Measurements from ENCODE around the gene SSR4. TPM values are rescaled to one million over a fixed set of nuclear protein-coding genes. Genes with fewer than 3 reads are reported as not detected.

SSR4 gene
- total RNA-seq, 1 experiment from 2014 or later: 203 TPM

GRCh38 chrX:153782871-153783270, 11.6 kb upstream of the SSR4 start:
- Mint-ChIP-seq H3K4me1 (no peaks in the 10 kb centered on the region; the same call in 1 of the 2 replicates), H3K9me3 (no peaks in the 10 kb centered on the region), H3K36me3 (peaks cover 3% of the 10 kb centered on the region), H3K4me3 (no peak overlapping the region), H3K27me3 (ENCODE audit: low read depth) (no peaks in the 10 kb centered on the region), H3K27ac (no peak overlapping the region)
- ChIA-PET POLR2A (no interaction called here), CTCF (interaction anchor here (1.0 to 1.1 kb wide), 2 partner anchors 11 to 23 kb away, joined by 5 to 6 read pairs; partner anchors contain the start of genes IDH3G and SSR4)
- ATAC-seq (no peak), DNase-seq (ENCODE audit: low spot score) (no peak)
- TF ChIP-seq IRF2 (CRISPR knock-in tag; IDR thresholded peaks at IDR 0.05; ENCODE audit: borderline replicate concordance, low read depth): no peak
- TF ChIP-seq FOXP1 (CRISPR knock-in tag; IDR thresholded peaks at IDR 0.05; ENCODE audit: borderline replicate concordance): no peak
- TF ChIP-seq ZNF671 (CRISPR knock-in tag; IDR thresholded peaks at IDR 0.05): no peak
- no peak for TF ChIP-seq SP1 (CRISPR knock-in tag; conservative IDR thresholded peaks at IDR 0.05)
- TF ChIP-seq AFF4 (CRISPR knock-in tag; IDR thresholded peaks at IDR 0.05; ENCODE audit: borderline replicate concordance): no peak
- TF ChIP-seq ZNF416 (CRISPR knock-in tag; IDR thresholded peaks at IDR 0.05): no peak
- TF ChIP-seq, protein P1, sequence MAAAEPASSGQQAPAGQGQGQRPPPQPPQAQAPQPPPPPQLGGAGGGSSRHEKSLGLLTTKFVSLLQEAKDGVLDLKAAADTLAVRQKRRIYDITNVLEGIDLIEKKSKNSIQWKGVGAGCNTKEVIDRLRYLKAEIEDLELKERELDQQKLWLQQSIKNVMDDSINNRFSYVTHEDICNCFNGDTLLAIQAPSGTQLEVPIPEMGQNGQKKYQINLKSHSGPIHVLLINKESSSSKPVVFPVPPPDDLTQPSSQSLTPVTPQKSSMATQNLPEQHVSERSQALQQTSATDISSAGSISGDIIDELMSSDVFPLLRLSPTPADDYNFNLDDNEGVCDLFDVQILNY (CRISPR knock-in tag; IDR thresholded peaks at IDR 0.05): no peak
- no peak for TF ChIP-seq NFE2L1 (CRISPR knock-in tag; IDR thresholded peaks at IDR 0.05)

DNA sequence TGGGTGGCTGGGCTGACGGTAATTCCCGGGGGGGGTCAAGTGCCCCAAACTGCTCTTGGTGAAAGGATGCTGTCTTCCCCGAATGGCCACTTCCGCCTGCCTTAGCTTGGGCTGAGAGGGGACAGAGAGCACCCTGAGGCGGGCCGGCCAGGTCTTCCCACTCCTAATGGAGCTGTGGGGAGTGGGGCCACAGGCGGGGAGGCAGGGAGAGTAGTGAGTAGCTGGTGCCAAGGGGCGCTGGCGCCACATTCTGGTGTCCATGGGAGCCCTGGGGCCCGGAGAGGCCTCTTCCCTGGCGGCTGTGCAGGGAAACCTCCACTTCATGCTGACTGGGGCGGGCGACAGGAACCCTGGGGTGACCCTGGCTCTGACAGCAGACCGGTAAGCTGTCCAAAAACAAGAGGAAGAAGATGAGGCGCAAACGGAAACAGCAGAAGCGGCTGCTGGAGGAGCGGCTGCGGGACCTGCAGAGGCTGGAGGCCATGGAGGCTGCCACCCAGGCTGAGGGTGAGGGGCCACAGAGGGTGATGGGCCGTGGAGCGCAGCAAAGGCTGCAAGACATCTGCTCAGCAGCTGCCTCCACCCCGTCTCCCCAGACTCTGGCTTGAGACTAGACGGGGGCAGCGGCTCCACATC, 11.0 kb upstream of the SSR4 start:
- H3K36me3 Mint-ChIP-seq: peaks cover 3% of the 10 kb centered on the region
- ChIA-PET CTCF (no interaction called here), POLR2A (no interaction called here)
- DNase-seq (ENCODE audit: low spot score) (no peak), ATAC-seq (no peak)
- H3K27ac Mint-ChIP-seq: no peak overlapping the region
- no peaks in the 10 kb centered on the region; the same call in 1 of the 2 replicates for H3K4me1 Mint-ChIP-seq
- no peaks in the 10 kb centered on the region for H3K9me3 Mint-ChIP-seq
- H3K27me3 Mint-ChIP-seq (ENCODE audit: low read depth): no peaks in the 10 kb centered on the region
- no peak overlapping the region for H3K4me3 Mint-ChIP-seq
- no peak for TF ChIP-seq AFF4 (CRISPR knock-in tag; IDR thresholded peaks at IDR 0.05; ENCODE audit: borderline replicate concordance)
- no peak for TF ChIP-seq GABPB1 (CRISPR knock-in tag; IDR thresholded peaks at IDR 0.05)
- TF ChIP-seq PRRX2 (CRISPR knock-in tag; IDR thresholded peaks at IDR 0.05): no peak
- no peak for TF ChIP-seq TCF7 (CRISPR knock-in tag; IDR thresholded peaks at IDR 0.05; ENCODE audit: low read depth)
- TF ChIP-seq CREM (CRISPR knock-in tag; IDR thresholded peaks at IDR 0.05): no peak
- no peak for TF ChIP-seq ZNF532 (CRISPR knock-in tag; IDR thresholded peaks at IDR 0.05; ENCODE audit: borderline replicate concordance)
- TF ChIP-seq, protein P2, sequence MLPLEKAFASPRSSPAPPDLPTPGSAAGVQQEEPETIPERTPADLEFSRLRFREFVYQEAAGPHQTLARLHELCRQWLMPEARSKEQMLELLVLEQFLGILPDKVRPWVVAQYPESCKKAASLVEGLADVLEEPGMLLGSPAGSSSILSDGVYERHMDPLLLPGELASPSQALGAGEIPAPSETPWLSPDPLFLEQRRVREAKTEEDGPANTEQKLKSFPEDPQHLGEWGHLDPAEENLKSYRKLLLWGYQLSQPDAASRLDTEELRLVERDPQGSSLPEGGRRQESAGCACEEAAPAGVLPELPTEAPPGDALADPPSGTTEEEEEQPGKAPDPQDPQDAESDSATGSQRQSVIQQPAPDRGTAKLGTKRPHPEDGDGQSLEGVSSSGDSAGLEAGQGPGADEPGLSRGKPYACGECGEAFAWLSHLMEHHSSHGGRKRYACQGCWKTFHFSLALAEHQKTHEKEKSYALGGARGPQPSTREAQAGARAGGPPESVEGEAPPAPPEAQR (CRISPR knock-in tag; IDR thresholded peaks at IDR 0.05): no peak
- TF ChIP-seq RELA (CRISPR knock-in tag; IDR thresholded peaks at IDR 0.05; ENCODE audit: borderline replicate concordance): no peak
- TF ChIP-seq GRHL2 (CRISPR knock-in tag; IDR thresholded peaks at IDR 0.05; ENCODE audit: insufficient replicate concordance, severe bottlenecking): no peak
- no peak for TF ChIP-seq ZNF219 (CRISPR knock-in tag; IDR thresholded peaks at IDR 0.05; ENCODE audit: borderline replicate concordance)
- TF ChIP-seq EMX1 (CRISPR knock-in tag; IDR thresholded peaks at IDR 0.05): no peak
- no peak for TF ChIP-seq NR1H2 (CRISPR knock-in tag; IDR thresholded peaks at IDR 0.05)

All from WTC11 (cell line).